Activated CD8-positive, alpha-beta T cell treated with anti-CD3 and anti-CD28 coated beads for 36 hours (primary cell): ENCODE results near the gene CLEC1A. TPM values are rescaled to one million over a fixed set of nuclear protein-coding genes. Genes with fewer than 3 reads are reported as not detected.
"Not testable (repeated sequence)": the region's sequence is repeated elsewhere in the genome, so short reads cannot be mapped to it uniquely, and the experiment has no call there.

Experiments used
- ATAC-seq: fragments of 200-7000 bp; cut with Tn5 transposase; one replicate; pipeline ENCODE4 v1.10.0; 2021; ENCODE audit warnings: mild to moderate bottlenecking, moderate library complexity
- CTCF ChIA-PET: fragments of 350-600 bp; sonication (Branson Sonifier 250); formaldehyde crosslinking; loops from one replicate; lab custom pipeline; 2021; ENCODE audit warnings: antibody characterized with exemption; lab: Charles Lee
- POLR2A ChIA-PET: fragments of 350-600 bp; sonication (Branson Sonifier 250); formaldehyde crosslinking; loops from one replicate; lab custom pipeline; 2021; ENCODE audit warnings: antibody characterized with exemption; lab: Charles Lee
- DNase-seq: peaks from one replicate; pipeline ENCODE4 v3.0.0-alpha.2; 2020
- H3K27ac Mint-ChIP-seq: one replicate; pipeline ENCODE4 v1.8.0; 2021; ENCODE audit warnings: mild to moderate bottlenecking, mixed read lengths
- H3K27me3 Mint-ChIP-seq: one replicate; pipeline ENCODE4 v1.8.0; 2021; ENCODE audit warnings: mixed read lengths
- H3K36me3 Mint-ChIP-seq: one replicate; pipeline ENCODE4 v1.8.0; 2021; ENCODE audit warnings: low read depth, mixed read lengths
- H3K4me1 Mint-ChIP-seq: one replicate; pipeline ENCODE4 v1.8.0; 2021; ENCODE audit warnings: low read depth, mixed read lengths
- H3K4me3 Mint-ChIP-seq: one replicate; pipeline ENCODE4 v1.8.0; 2021; ENCODE audit warnings: mild to moderate bottlenecking, moderate library complexity, mixed read lengths
- H3K9me3 Mint-ChIP-seq: one replicate; pipeline ENCODE4 v1.8.0; 2021; ENCODE audit warnings: mixed read lengths
- intact Hi-C: fragments of 100-400 bp; cut with micrococcal nuclease; formaldehyde crosslinking; loops from one replicate; pipeline ENCODE4 v1.10.0; 2022
- total RNA-seq, 2 experiments: library from RNA; stranded (reverse); gene quantifications; one replicate each; pipeline ENCODE4 v1.2.3, GENCODE V29; 2021
- TF ChIP-seq, protein P1 (sequence below): fragments of 200-600 bp; IDR thresholded peaks from one replicate; pipeline ENCODE4 v1.8.0; 2022; ENCODE audit warnings: antibody characterized with exemption, mild to moderate bottlenecking

Gene CLEC1A
- total RNA-seq, 2 experiments from 2014 or later, result not detected

DNA sequence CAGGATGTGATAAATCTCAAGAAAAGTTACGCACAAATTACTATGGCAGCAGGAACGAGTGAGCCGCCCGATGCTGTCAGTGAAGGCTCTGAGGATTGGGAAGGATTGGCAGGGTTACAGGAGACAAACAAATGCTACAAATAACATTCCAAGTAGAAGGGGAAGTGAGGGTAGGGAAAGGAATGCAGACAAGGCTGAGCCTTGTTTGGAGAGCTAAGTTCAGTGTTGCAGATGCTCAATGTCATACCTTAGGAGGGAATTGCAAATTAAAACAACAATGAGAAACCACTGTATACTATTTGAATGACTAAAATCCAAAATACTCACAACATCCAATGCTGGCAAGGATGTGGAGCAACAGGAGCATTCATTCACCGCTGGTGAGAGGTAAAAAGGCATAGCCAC is 67.0 kb downstream of the CLEC1A start:
- H3K36me3 Mint-ChIP-seq, result no peaks in the 10 kb centered on the region
- CTCF ChIA-PET, result interaction anchor here (0.9 kb wide), 1 partner anchor 108 kb away, joined by 3 read pairs; no protein-coding TSS in a partner anchor
- no peak overlapping the region for H3K27ac Mint-ChIP-seq
- TF ChIP-seq, protein P1, sequence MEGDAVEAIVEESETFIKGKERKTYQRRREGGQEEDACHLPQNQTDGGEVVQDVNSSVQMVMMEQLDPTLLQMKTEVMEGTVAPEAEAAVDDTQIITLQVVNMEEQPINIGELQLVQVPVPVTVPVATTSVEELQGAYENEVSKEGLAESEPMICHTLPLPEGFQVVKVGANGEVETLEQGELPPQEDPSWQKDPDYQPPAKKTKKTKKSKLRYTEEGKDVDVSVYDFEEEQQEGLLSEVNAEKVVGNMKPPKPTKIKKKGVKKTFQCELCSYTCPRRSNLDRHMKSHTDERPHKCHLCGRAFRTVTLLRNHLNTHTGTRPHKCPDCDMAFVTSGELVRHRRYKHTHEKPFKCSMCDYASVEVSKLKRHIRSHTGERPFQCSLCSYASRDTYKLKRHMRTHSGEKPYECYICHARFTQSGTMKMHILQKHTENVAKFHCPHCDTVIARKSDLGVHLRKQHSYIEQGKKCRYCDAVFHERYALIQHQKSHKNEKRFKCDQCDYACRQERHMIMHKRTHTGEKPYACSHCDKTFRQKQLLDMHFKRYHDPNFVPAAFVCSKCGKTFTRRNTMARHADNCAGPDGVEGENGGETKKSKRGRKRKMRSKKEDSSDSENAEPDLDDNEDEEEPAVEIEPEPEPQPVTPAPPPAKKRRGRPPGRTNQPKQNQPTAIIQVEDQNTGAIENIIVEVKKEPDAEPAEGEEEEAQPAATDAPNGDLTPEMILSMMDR, result no peak
- POLR2A ChIA-PET, result no interaction called here
- intact Hi-C loops, result loop anchor here (5.0 kb wide), 1 partner anchor 111 kb away; no protein-coding TSS in a partner anchor
- ATAC-seq (no peak), DNase-seq (no peak)
- H3K27me3 Mint-ChIP-seq, result no peaks in the 10 kb centered on the region
- no peak overlapping the region for H3K4me3 Mint-ChIP-seq
- H3K9me3 Mint-ChIP-seq, result no peaks in the 10 kb centered on the region
- no peaks in the 10 kb centered on the region for H3K4me1 Mint-ChIP-seq

DNA sequence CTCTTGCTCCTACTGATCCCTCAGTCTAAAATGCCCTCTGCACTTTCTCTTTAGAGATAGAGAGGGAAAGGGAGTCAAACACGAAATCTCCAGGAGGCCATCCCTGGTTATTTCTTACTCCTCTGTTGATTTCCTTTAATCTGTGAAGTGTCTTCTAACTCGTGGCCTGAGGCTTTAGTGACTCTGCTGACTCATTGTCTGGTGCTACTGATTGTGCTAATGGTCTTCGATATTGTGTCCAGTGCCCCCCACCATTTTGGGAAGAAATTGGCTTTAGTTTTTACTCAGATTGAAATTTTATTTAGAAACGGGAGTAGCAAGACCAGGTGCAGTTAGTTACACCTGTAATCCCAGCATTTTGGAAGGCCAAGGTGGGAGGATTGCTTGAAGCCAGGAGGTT is 67.5 kb downstream of the CLEC1A start:
- CTCF ChIA-PET, result interaction anchor here (0.7 kb wide), 1 partner anchor 108 kb away, joined by 4 read pairs; no protein-coding TSS in a partner anchor
- H3K4me1 Mint-ChIP-seq, result no peaks in the 10 kb centered on the region
- DNase-seq, result no peak

DNA sequence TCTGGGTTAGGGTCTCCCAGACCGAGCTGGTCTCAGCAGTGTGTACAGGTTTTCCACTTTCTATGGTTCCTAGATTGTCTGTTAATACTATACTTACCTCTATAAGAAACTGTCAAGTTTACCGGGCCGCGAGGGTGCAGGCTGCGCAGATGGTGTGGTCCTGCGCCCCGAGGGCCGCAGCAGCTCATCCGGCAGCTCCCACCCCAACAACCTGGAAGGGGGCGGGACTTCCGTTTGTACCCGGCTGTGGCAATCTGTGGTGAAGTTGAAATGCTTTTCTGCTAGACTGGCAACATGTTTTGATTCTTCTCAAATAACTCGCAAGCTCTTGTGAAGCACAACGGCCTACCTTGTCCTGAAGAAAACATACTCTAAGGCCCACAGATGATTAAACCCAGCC is 68.3 kb downstream of the CLEC1A start, which contains the start of gene CLEC9A:
Gene CLEC9A (plus strand): TSS at position 237 of the 400 bp plus-strand sequence. CDS start 22,006 bp downstream, outside the sequence.
- no peak within 1 kb of the TSS for H3K4me3 Mint-ChIP-seq
- TF ChIP-seq, protein P1, result no peak
- CTCF ChIA-PET, result interaction anchor here (0.7 kb wide), 1 partner anchor 109 kb away, joined by 4 read pairs; no protein-coding TSS in a partner anchor
- no peak for DNase-seq
- POLR2A ChIA-PET, result no interaction called here
- no peak for ATAC-seq
- H3K9me3 Mint-ChIP-seq, result no peaks in the 10 kb centered on the region
- no peak within 1 kb of the TSS for H3K27ac Mint-ChIP-seq
- intact Hi-C loops, result loop anchor here (5.0 kb wide), 1 partner anchor 112 kb away; no protein-coding TSS in a partner anchor
- H3K4me1 Mint-ChIP-seq, result no peaks in the 10 kb centered on the region
- H3K27me3 Mint-ChIP-seq, result no peaks in the 10 kb centered on the region
- H3K36me3 Mint-ChIP-seq, result no peaks in the 10 kb centered on the region

More for the DNA sequence above, 67.5 kb downstream of the CLEC1A start:
- POLR2A ChIA-PET, result no interaction called here
- ATAC-seq, result no peak
- Mint-ChIP-seq H3K27ac (no peak overlapping the region), H3K4me3 (no peak overlapping the region), H3K27me3 (no peaks in the 10 kb centered on the region), H3K36me3 (no peaks in the 10 kb centered on the region), H3K9me3 (no peaks in the 10 kb centered on the region)
- intact Hi-C loops, result loop anchor here (5.0 kb wide), 1 partner anchor 111 kb away; no protein-coding TSS in a partner anchor
- TF ChIP-seq, protein P1, result no peak

DNA sequence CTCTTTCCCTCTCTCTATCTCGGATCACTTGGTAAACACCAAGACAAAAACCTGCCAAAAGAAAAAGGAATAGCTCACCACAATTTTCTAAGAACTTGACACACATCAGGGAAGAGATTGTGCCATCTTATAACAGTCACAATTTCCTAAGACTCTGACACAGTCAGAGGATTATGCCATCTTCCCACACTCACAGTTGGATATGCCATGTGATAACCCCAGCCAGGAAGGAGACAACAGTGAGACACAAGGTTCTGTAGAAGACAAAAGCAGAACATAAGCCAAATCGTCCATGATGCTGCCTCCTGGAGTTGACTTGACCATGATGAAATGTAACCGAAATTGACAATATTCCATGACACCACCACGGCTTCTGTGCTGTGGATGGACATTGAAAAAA is 71.1 kb downstream of the CLEC1A start:
- TF ChIP-seq, protein P1, result no peak
- Mint-ChIP-seq H3K4me1 (no peaks in the 10 kb centered on the region), H3K9me3 (no peaks in the 10 kb centered on the region), H3K36me3 (no peaks in the 10 kb centered on the region), H3K4me3 (no peak overlapping the region), H3K27me3 (no peaks in the 10 kb centered on the region), H3K27ac (no peak overlapping the region)
- DNase-seq (no peak), ATAC-seq (no peak)
- POLR2A ChIA-PET, result no interaction called here
- intact Hi-C loops, result no loop called here
- CTCF ChIA-PET, result no interaction called here

DNA sequence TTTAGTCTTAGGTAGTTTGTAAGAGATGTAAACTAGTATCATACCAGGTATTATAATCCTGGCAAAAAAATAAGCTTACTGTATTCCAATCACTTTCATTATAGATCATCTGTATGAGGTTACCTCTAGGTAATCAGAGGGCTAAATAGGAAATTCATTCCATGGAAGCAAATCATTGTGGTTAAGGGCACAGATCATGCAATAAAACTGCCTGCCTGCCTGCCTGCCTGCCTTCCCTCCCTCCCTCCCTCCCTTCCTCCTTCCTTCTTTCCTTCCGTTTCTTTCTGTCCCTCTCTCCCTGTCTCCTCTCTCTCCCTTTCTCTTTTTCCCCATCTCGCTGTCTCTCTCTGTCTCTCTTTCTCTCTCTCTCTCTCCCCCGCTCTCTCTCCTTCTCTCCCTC is 71.5 kb downstream of the CLEC1A start:
- ChIA-PET CTCF (no interaction called here), POLR2A (no interaction called here)
- H3K4me3 Mint-ChIP-seq, result no peak overlapping the region
- intact Hi-C loops, result no loop called here
- H3K4me1 Mint-ChIP-seq, result no peaks in the 10 kb centered on the region
- no peak for DNase-seq
- H3K27ac Mint-ChIP-seq, result no peak overlapping the region
- H3K36me3 Mint-ChIP-seq, result no peaks in the 10 kb centered on the region
- no peaks in the 10 kb centered on the region for H3K9me3 Mint-ChIP-seq
- ATAC-seq, result no peak
- TF ChIP-seq, protein P1, result no peak
- no peaks in the 10 kb centered on the region for H3K27me3 Mint-ChIP-seq

DNA sequence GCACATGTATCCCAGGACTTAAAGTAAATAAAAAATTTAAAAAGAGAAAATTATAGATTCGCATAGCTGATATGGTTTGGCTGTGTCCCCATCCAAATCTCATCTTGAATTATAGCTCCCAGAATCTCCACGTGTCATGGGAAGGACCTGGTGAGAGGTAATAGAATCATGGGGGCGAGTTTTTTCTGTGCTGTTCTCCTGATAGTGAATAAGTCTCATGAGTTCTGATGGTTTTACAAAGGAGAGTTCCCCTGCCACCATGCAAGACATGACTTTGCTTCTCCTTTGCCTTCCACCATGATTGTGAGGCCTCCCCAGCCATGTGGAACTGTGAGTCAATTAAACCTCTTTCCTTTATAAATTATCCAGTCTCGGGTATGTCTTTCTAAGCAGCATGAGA is 72.1 kb downstream of the CLEC1A start:
- CTCF ChIA-PET, result interaction anchor here (1.3 kb wide), 1 partner anchor 12 kb away, joined by 3 read pairs; no protein-coding TSS in a partner anchor
- H3K4me3 Mint-ChIP-seq, H3K9me3 Mint-ChIP-seq, H3K27ac Mint-ChIP-seq, POLR2A ChIA-PET, ATAC-seq, DNase-seq, intact Hi-C loops, H3K27me3 Mint-ChIP-seq, H3K36me3 Mint-ChIP-seq, H3K4me1 Mint-ChIP-seq: not testable (repeated sequence)
